Measurements from ENCODE around the gene BCL2A1.

BCL2A1 gene

GRCh38 chr15:79994615-79995014 is 23.6 kb upstream of the BCL2A1 start:
- no peaks in the 10 kb centered on the region for H3K9me3 ChIP-seq (ENCODE audit: insufficient read depth, low read length)
- H3K4me2 ChIP-seq (ENCODE audit: low read depth, low read length, poor library complexity, severe bottlenecking), result no peak overlapping the region
- H3K4me3 ChIP-seq (ENCODE audit: insufficient read depth, low read length, poor library complexity, severe bottlenecking), result no peak overlapping the region
- H3K9ac ChIP-seq (ENCODE audit: low read length), result no peak overlapping the region
- H3K9me2 ChIP-seq (replicated peaks; ENCODE audit: insufficient read depth, low read length), result no peaks in the 10 kb centered on the region
- TF ChIP-seq CTCF (IDR thresholded peaks at IDR 0.05; ENCODE audit: insufficient read depth, low read length, poor library complexity, severe bottlenecking), result no peak
- TF ChIP-seq EZH2phosphoT487 (conservative IDR thresholded peaks at IDR 0.05; ENCODE audit: low read length), result no peak
- no peaks in the 10 kb centered on the region for H3K36me3 ChIP-seq (ENCODE audit: low read length)
- H3K27ac ChIP-seq (ENCODE audit: low read depth, low read length), result no peak overlapping the region
- no peaks in the 10 kb centered on the region for H4K20me1 ChIP-seq (ENCODE audit: low read depth, low read length)
- H3K79me2 ChIP-seq (ENCODE audit: insufficient read depth, low read length), result no peaks in the 10 kb centered on the region
- H3F3A ChIP-seq (ENCODE audit: insufficient read depth), result no peaks in the 10 kb centered on the region
- H2AFZ ChIP-seq (ENCODE audit: low read depth, low read length, severe bottlenecking), result no peak overlapping the region
- no peaks in the 10 kb centered on the region for H3K27me3 ChIP-seq (ENCODE audit: low read length)

GRCh38 chr15:79991826-79992225 is 20.8 kb upstream of the BCL2A1 start:
- Histone ChIP-seq H3K27ac (ENCODE audit: low read depth, low read length) (no peak overlapping the region), H4K20me1 (ENCODE audit: low read depth, low read length) (no peaks in the 10 kb centered on the region), H3K79me2 (ENCODE audit: insufficient read depth, low read length) (no peaks in the 10 kb centered on the region), H3K4me3 (ENCODE audit: insufficient read depth, low read length, poor library complexity, severe bottlenecking) (no peak overlapping the region), H3F3A (ENCODE audit: insufficient read depth) (no peaks in the 10 kb centered on the region), H2AFZ (ENCODE audit: low read depth, low read length, severe bottlenecking) (no peak overlapping the region), H3K9me3 (ENCODE audit: insufficient read depth, low read length) (no peaks in the 10 kb centered on the region), H3K4me2 (ENCODE audit: low read depth, low read length, poor library complexity, severe bottlenecking) (no peak overlapping the region), H3K9me2 (replicated peaks; ENCODE audit: insufficient read depth, low read length) (no peaks in the 10 kb centered on the region), H3K9ac (ENCODE audit: low read length) (no peak overlapping the region), H3K27me3 (ENCODE audit: low read length) (no peaks in the 10 kb centered on the region), H3K36me3 (ENCODE audit: low read length) (no peaks in the 10 kb centered on the region)
- TF ChIP-seq EZH2phosphoT487 (conservative IDR thresholded peaks at IDR 0.05; ENCODE audit: low read length) (no peak), CTCF (IDR thresholded peaks at IDR 0.05; ENCODE audit: insufficient read depth, low read length, poor library complexity, severe bottlenecking) (no peak)

GRCh38 chr15:79990997-79991334 is 20.0 kb upstream of the BCL2A1 start:
- Histone ChIP-seq H3F3A (ENCODE audit: insufficient read depth) (no peaks in the 10 kb centered on the region), H3K9ac (ENCODE audit: low read length) (no peak overlapping the region), H3K36me3 (ENCODE audit: low read length) (no peaks in the 10 kb centered on the region), H3K9me2 (replicated peaks; ENCODE audit: insufficient read depth, low read length) (no peaks in the 10 kb centered on the region), H2AFZ (ENCODE audit: low read depth, low read length, severe bottlenecking) (no peak overlapping the region), H3K27ac (ENCODE audit: low read depth, low read length) (no peak overlapping the region), H3K4me3 (ENCODE audit: insufficient read depth, low read length, poor library complexity, severe bottlenecking) (no peak overlapping the region), H3K9me3 (ENCODE audit: insufficient read depth, low read length) (no peaks in the 10 kb centered on the region), H3K27me3 (ENCODE audit: low read length) (no peaks in the 10 kb centered on the region), H3K4me2 (ENCODE audit: low read depth, low read length, poor library complexity, severe bottlenecking) (no peak overlapping the region), H3K79me2 (ENCODE audit: insufficient read depth, low read length) (no peaks in the 10 kb centered on the region), H4K20me1 (ENCODE audit: low read depth, low read length) (no peaks in the 10 kb centered on the region)
- TF ChIP-seq CTCF (IDR thresholded peaks at IDR 0.05; ENCODE audit: insufficient read depth, low read length, poor library complexity, severe bottlenecking) (no peak), EZH2phosphoT487 (conservative IDR thresholded peaks at IDR 0.05; ENCODE audit: low read length) (no peak)

Measured in SU-DHL-6 (cell line).